GM12801 (cell line): Measurements from ENCODE around the gene IER3IP1.

Experiments used
- CTCF ChIP-seq: IDR thresholded peaks from one replicate; pipeline ENCODE4 v1.5.1; 2011; ENCODE audit warnings: control low read depth; ENCODE audit not compliant: insufficient read length; ENCODE audit errors: extremely low read depth

The IER3IP1 gene

GRCh38 chr18:47120428-47120827, 55.7 kb downstream of the IER3IP1 start:
- TF ChIP-seq CTCF, result no peak

GRCh38 chr18:47118981-47119380, 57.2 kb downstream of the IER3IP1 start:
- no peak for TF ChIP-seq CTCF

DNA sequence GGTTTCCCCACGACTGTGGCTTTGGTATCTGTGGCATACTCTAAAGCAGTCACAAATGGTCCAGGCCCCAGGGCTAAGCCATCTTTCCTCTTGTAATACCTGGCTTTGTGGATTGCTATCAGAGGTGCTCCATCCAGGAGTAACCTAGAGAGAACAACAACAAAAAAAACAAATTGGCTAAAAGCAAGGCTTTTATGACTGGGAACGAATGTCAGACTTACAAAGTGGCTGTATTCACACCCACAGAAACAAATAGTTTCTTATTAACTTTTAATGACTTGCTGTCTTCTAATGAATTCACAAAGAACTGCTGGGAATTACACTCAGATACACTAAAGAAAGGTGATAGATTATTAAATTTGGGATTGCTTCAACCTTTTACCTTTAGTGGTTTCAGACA, 61.0 kb downstream of the IER3IP1 start:
- no peak for TF ChIP-seq CTCF

GRCh38 chr18:47113796-47114540, 62.2 kb downstream of the IER3IP1 start:
- no peak for TF ChIP-seq CTCF

GRCh38 chr18:47110492-47111274, 65.5 kb downstream of the IER3IP1 start:
- TF ChIP-seq CTCF, result no peak

GRCh38 chr18:47109720-47110119, 66.4 kb downstream of the IER3IP1 start:
- TF ChIP-seq CTCF, result no peak

- no peak for TF ChIP-seq CTCF
Observed at GRCh38 chr18:47108998-47109405, 67.2 kb downstream of the IER3IP1 start.
